Activated CD4-positive, alpha-beta T cell treated with anti-CD3 and anti-CD28 coated beads for 4 hours (primary cell): ENCODE results near the gene MPST.
"Not testable (repeated sequence)": the region's sequence is repeated elsewhere in the genome, so short reads cannot be mapped to it uniquely, and the experiment has no call there.

ENCODE experiments used
- DNase-seq, 2 donors: peaks; one replicate each; pipeline ENCODE4 v3.0.0-alpha.2; 2020

The MPST gene

DNA sequence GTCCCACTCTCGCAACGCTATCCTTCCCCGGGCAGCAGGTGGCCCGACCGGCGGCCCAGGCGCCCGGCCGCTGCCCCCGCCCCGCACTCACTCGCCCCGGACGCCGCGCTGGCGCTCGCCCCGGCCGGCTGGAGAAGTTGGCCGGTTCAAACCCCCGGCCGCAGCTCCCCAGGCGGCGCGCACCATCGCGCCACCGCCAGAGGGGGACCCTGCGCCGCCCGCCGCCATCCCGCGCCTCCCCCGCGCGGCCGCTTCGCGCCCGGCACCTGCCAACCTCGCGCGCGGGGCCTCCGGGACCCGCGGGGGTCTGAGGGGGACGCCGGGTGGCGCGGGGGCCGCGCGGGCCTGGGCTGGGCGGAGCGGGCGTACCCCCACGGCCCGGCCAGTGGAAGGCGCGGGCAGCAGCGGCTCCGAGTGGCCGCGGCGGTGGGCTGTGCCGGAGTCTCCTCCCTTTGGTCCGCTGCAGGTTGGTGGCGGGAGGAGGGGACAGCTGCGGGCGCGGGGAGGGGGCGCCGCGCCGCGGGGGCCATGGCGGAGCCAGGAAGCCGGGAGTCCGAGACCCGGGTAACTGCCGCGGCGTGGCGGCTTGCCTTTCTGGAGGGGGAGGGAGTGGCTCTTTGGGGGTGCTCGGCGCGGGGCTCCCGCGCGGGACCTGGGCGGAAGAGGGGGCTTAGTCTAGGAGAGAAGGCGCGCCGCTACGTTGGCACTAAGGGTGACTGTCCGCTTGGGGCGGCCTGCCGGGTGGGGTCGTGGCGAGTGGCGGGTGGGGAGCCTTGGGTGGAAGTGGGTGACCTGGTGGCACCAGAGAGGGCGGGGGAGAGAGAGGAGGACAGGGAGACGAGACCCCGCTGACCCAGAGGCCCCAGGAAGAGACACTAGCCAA lies at the start of gene MPST, which contains the start of gene TST:
Gene MPST (plus strand): TSS at position 434 of the 883 bp plus-strand sequence. CDS start 95 bp downstream, at position 529.
Gene TST (minus strand): TSS at position 139 of the 883 bp plus-strand sequence. CDS start 715 bp downstream, outside the sequence.
- DNase-seq = peak; percentile 15

DNA sequence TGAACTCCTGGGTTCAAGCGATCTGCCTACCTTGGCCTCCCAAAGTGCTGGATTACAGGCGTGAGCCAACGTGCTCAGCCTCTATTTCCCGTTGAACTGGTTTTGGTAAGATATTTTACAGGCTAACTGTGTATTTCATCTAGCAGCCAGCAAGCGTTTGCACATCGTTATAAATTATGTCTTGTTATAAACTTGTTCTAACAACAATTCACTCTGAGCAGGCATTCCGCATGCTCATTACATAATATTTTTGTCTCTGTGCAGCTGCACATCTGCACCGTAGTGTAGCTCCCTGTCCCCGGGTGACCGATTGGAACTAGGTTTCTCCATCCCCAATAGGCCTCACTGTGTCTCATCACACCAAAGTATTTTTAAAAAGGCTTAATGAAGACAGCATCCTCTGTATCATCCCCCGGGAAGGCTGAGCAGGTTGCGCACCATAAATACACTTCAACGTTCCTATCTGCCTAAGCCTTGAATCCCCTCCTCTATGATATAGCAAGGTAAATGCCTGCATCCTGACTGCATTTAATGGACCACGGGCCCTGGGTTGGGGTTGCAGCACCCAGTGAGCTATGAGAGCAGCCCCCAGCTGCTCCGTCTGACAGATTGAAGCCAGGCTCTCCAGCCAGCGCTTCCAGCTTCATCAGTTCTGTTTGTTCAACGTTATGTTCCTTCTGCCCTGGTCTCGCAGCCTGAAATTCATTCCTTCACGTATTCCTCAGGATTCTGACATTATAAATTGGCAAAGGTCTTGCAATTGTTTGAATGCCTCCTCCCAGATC lies 48.0 kb upstream of the MPST start:
- DNase-seq = no peak

DNA sequence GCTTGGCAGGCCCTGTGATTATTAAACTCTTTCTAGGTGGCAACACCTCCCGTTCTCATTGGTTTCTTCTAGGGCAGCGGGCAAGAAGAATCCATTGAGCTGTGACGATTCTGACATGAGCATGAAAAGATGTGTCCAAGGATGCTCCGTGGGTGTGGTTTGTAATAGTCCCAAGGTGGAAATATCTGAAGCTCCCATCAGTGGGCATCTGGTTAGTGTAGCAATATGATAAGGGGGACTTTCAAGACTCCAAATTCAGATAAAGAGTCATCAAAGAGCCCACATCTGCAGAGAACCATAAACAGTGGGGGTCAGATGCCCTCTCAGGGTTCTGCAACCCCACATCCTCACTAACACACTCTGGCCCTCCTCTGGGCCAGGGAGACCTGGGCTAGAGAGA lies 42.9 kb upstream of the MPST start:
- no peak for DNase-seq

DNA sequence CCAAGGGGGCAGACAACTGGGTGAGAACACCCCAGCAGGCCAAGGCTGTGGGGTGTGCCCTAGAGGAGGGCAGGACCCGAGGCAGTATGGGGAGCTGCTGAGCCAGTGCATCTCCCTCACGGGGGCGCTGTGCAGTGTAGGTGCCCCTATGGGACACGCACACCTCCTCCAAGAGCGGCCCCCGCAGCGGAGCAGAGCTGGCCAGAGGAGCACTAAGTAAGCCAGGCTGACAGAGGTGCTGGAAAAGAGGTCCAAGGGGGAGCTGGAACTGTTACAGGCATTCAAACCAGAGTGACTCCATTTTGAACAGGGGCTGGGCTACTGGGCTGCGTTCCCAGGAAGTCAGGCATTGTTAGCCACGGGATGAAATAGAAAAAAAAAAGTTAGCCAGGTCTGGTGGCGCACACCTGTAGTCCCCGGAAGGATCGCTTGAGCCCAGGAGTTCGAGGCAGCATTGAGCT lies 42.1 kb upstream of the MPST start:
- peak; percentile 79 to 83 for DNase-seq

DNA sequence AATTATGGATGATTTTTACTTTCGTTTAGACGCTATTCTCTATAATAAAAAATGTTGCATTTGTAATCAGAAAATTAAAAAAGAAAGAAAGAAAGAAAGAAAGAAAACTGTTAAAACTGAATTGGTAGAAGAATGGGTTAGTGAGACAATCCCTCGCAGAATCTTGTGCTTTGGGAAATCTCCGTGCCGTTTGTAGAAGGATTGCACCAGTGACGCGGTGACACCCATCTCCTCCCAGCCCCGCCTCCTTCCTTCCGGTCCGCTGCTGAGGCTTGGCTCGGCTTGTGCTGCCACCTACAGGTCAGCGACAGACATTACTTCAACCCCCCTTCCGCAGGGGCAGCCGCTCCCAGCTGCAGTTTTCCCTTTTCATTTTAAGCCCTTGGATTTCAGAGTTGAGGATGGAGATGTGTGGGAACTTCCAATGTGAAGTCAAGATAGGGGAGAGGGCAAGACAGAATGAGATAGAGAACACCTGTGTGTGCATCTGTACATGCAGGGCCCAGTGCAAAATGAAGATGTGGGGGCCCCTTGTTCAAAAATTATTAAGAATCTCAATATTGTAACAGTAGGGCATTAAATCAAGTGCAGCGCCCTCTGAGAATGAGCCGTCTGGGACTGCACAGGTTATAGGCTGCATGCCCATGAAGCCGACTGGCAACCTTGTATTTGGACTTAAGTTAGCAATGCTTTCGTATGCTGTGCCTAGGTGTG lies 41.4 kb upstream of the MPST start:
- DNase-seq = peak; percentile 90 to 91

DNA sequence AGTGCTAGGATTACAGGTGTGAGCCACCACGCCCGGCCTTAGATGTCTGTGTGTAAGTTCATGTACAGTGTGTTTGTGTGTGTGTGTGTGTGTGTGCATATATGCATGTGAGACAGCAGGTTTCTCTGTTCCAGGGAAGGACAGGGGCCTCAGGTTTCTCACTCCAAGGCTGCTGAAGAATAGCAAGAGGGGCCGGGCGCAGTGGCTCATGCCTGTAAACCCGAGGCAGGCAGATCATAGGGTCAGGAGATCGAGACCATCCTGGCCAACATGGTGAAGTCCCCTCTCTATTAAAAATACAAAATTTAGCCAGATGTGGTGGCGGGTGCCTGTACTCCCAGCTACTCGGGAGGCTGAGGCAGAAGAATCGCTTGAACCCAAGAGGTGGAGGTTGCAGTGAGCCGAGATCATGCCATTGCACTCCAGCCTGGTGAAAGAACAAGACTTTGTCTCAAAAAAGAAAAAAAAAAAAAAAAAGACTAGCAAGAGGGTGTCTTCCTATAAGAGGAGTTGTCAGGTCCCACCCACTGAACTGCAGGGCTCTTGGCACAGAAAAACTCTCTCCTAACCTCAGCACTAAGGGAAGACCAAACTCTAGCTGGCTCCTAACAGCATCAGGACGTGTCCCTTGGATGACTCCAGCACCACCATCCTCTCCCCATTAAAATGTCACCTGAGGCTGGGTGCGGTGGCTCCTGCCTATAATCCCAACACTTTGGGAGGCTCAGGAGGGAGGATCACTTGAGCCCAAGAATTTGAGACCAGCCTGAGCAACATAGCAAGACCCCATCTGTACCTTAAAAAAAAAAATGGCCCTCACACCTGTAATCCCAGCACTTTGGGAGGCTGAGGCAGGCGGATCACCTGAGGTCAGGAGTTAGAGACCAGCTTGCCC lies 40.3 kb upstream of the MPST start:
- no peak for DNase-seq

DNA sequence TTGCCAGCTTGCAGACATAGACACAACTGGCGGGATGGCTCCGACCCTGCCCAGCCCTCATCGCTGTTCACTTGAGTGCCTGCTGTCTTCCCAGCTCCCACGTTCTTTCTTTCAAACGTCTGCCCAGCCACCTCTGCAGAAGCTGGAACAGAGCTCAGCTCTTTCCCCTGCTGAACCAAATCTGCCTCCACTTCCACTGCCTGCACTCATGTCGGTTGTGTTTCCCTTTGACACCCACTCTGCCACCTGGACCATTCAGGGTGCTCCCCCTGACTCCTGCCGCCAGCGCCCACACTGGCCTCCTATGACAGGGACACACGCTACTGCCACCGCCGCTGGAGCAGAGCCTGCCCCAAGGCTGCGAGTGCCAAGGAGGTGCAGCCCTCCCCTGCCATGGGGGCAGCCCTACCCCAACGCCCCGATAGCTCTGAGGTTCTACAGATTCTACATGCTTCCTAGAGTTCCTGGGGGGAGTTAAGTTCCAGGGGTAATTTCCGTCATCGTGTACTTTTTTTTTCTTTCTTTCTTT lies 38.2 kb upstream of the MPST start:
- DNase-seq = no peak

DNA sequence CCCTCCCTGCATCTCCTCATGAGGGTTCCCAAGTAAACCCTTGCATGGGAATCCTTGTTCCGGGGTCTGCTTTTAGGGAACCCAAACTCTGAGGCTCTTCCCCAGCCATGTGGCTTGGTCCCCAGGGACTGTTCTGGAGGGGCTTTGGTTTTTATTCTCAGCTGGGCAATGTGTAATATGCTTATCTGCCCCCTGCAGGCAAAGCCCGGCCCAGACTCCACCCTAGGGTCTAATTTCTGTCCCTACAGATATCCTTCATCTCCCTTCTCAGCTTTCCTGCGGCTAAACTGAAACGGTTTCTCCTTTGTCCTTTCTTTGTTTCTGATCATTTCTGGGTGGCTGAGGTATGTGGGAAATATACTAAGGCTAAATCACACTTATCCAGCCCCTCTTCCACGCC lies 37.4 kb upstream of the MPST start:
- no peak for DNase-seq

DNA sequence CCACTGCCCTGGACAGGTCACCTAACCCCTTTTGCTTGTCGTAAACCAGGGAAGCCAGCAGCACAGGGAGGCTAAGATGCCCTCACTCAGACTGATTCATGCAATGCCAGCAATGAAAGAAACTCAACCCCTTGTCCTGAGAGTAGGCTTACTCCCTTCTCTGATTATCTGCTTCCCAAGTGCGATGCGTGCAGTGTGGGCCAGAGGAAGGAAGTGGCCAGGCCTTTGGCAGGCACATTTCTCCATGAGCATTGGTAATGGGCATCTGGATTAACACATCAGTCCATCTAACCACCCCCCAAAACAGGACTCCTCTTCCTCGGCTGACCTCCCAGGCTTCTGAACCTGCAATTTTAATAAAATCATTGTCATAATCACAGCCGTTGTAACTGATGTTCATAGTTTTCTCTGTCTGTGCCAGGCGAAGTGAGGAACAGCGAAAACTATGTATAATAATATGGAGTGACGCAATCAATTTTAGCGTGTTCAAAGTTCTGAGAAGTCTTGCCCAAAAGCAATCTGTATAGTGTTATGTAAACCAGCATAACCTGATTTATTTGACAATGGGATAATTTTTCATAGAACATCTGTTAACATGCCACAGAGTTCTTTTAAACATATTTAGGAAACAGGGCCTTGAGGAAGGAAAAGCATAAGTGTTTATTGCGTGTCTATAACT lies 34.2 kb upstream of the MPST start:
- DNase-seq = no peak

DNA sequence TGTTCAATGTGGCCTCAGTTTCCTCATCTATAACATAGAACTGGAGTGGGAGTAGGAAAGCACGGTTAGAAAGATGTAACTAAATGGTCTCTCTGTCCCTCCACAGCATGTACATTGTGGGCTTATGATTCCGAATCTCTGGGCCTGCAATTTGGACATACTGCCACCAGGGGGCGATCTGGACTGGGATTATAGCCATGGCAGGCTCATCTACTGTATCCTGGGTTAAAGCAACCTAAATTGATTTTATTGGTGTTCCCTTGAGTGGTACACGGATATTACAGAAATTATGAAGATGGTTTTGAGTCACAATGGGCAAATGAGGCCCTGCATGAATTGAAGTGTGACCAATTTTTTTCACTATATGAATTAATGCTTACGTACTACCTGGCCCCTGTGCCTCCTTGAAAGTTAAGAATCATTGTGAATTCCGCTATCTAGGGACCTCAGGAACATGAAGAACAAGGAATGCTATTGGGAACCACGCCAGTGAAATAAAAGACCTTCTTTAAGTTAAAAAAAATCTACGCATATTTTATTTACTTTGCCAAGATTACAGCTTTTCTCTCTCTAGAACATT lies 33.2 kb upstream of the MPST start:
- DNase-seq = peak; percentile 7 to 29

DNA sequence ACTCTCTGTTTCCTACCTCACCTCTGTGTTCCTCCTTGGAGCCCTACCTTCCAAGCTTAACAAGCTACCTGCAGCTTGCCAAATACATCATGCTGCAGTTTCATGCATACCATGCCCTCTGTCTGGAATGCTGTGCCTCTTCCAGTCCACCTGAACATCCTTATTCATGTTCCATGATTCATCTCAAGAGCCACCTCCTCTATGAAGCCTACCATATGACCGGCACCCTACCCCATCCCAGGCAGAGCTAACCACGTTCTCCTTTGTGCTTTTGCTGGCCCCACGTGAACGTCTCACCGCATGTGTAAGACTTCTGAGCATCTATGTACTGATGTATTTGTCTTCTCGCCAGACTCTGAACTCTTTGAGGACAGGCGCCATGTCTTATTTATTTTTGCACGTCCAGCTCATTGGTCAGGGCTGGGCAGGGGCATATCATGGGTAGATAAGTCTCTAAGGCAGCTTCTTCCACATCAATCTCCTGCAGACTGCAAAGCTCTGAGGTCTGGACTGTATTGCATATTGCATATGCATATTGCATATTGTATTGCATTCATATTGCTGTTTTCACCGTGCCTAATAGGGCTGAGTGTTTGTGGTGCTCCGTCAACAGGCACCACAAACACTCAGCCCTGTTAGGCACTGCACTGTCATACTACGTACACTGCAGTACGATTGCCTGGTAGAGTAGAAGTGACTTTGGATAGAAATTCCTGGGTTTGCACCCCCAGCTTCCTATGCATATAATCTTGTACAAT lies 31.3 kb upstream of the MPST start:
- DNase-seq = no peak

DNA sequence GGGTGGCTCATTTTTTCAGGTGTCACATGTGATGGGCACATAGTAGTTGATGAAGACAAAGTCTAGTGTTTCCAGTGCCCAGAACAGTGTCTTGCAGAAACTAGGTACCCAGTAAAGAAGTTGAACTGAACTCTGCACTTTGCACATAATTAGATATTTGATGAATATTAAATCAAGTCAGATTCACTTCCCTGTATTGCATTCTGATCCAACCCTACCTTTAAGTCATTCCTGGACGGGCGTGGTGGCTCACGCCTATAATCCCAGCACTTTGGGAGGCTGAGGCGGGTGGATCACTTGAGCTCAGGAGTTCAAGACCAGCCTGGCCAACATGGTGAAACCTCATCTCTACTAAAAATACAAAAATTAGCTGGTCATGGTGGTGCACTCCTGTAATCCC lies 30.5 kb upstream of the MPST start:
- not testable (repeated sequence) for DNase-seq

DNA sequence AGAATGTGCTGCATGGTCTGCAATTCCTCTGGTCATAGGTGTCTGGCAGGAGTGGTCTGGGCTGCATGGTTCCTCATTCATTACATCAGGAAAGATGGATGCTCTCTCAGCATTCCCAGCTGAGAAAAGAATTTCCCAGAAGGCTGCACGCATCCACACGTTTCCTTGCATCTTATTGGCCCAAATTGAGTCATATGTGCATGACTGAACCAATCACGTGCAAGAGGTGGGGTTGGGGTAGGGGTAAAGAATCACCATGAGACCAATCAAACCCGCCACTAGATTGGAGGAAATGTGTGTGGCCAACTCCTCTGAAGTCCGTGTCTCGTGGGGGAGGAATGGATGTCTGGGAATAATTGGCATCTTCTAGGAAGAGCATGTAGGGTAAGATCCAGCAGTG lies 29.1 kb upstream of the MPST start:
- no peak for DNase-seq

DNA sequence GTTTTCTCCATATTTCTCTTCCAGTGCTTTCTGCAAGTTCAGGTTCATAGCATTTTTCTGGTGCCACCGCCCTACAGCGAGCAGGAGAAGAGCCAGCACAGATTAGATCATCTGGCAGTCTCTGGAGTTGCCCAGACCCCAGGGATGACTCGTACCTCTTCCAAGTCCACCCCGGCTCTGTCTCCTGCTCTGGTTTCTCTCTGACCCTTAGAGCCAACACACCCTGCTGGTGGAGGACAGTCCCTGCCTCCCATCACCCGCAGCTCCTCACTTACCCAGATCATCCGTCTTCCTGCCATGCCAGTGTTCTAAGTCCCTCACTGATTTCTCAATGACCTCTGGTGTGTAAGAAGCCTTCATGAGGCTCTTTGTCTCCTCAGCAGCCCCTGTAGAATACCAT lies 28.3 kb upstream of the MPST start:
- no peak for DNase-seq

DNA sequence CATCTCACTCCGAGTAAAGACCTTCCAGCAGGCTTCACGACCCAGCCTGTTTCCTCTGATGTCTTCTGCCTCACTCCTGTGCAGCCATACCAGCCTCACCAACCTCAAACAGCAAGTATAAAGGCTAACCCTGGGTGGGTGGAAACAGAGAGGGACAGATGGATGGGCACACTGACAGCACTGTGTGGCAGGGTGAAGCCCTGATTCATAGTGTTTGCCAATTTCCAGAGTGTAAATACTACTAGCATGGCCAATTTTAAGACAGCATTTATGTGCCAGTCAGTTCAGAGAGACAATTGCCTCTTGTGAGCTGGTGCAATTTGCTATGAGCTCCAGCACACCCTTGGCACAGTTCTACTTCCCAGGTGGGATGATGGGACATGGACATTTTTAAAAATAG lies 21.8 kb upstream of the MPST start:
- DNase-seq = no peak

DNA sequence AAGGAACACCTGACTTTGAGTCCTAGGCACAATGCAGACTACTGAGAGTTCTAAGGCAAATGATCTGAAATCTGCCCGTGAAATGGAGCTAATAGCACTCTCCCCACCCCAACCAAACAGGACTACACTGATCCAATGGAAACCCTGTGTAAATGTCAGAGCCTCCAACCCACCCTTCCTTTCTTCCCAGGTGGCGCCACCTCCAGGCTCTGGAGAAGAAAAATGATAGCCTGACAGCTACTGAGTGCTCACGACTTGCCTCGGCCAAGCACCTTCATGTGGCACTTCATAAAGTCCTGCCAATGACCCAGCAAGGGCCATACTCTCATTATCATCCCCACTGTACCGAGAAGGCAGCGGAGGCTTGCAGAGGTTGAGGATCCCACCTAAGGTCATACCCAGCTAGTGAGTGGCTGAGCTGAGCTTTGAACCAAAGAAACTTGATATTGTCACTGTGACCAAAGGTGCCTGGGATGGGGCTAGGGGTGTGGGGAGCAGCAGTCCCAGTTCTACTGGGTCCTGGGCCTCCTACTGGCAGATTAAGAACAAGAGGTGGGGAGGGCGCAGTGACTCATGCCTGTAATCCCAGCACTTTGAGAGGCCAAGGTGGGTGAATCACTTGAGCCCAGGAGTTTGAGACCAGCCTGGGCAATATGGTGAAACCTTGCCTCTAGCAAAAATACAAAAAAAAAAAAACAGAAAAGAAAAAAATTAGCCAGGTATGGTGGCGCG lies 20.8 kb upstream of the MPST start:
- no peak for DNase-seq

DNA sequence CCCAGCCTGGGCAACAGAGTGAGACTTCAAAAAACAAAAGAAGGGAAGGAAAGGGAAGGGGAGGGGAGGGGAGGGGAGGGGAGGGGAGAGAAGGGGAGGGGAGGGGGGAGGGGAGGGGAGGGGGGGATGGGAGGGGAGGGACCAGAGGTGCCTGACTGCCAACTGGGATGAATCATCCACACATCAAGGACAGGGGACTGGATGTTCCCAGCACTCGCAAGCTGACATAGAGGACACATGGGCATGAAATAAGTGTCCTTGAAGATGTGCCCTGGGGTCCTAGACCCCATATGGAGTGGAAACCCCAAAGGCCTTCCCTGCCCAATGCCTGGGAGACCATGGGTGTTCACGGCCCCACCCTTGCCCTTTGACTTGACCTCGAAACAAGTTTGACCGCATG lies 20.1 kb upstream of the MPST start:
- no peak for DNase-seq

DNA sequence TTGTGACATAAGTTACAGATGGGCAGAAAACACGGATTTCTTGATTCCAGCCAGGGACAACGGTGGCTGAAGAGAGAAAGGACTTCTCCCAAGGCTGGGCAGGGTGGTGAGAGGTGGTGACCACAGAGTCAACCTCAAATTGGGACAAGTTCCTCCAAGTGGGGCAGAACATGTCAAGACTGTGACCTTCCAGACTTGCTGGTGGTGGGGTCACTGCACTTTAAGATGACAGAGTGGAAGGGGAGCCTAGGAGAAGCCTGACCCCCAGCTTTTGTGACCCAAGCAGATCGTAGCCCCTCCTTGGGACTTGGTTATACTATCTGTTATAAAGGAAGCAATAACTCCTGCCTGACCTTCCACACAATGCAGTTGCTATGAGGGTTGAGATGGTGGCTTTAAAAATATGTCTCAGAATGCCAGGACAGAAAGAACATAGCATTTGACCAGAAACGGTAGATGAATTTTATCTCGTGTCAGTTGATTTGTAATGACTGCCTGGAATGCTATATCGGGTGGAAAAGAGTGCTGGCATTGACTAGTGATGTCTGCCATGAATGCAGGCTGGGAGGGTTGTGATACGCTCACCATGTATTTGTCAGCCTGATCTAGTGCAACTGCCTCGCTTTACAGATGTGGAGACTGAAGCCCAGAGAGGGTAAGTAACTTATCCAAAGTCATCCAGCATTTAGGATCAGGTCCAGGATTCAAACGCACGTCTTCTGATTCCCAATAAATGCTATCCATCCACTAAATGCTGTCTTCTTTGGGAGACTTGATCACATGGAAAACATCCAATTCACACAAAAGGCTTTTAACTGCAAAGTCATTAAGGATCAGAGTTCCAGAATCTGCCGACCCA lies 18.6 kb upstream of the MPST start:
- DNase-seq = no peak
